ENCODE results near the gene LRRC2. TPM values are rescaled to one million over a fixed set of nuclear protein-coding genes. Genes with fewer than 3 reads are reported as not detected.

The LRRC2 gene, protein sequence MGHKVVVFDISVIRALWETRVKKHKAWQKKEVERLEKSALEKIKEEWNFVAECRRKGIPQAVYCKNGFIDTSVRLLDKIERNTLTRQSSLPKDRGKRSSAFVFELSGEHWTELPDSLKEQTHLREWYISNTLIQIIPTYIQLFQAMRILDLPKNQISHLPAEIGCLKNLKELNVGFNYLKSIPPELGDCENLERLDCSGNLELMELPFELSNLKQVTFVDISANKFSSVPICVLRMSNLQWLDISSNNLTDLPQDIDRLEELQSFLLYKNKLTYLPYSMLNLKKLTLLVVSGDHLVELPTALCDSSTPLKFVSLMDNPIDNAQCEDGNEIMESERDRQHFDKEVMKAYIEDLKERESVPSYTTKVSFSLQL
- not detected in 2 replicates for total RNA-seq
- long read RNA-seq = 0 reads

DNA sequence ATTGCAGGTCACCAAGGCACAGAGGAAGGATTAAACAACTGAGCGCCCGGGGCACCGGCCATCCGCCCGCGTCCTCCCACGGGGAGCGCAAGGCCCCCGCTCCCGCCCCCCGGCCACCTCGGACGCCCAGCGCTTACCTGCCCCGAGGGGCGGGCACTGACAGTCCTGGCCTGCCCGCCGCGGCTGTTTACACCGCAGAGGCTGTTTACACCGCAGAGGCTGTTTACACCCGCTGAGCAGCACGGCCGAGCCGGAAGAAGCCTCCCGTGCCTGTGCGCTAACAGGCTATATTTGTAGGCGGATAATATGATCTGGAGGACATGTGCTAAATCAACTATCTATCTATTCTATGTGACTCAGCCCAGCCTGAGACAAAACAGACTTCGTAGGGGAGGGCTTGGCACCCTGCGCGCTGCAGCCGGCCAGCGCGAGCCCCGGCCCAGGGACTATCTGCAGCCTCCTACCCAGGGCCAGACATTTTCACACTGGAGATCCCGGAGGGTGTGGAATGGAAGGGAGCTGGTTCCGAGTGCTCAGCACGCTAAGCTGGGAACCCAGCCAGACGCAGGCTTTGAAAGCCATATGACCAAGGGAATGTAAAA, at the start of gene LRRC2:
TSS of gene LRRC2 (minus strand) at position 263 of the 602 bp plus-strand sequence. CDS start 14,711 bp downstream, outside the sequence.
- H3K4me1 Mint-ChIP-seq (ENCODE audit: low read depth) = peaks cover 9% of the 10 kb centered on the region
- peaks cover 11% of the 10 kb centered on the region for H3K9me3 Mint-ChIP-seq (ENCODE audit: low read depth)
- peak within 1 kb of the TSS; percentile 71 for H3K4me3 Mint-ChIP-seq (ENCODE audit: low read depth)
- H3K36me3 Mint-ChIP-seq (ENCODE audit: insufficient read depth) = peaks cover 1% of the 10 kb centered on the region
- H3K27ac Mint-ChIP-seq = peak within 1 kb of the TSS; percentile 69
- peaks cover 47% of the 10 kb centered on the region for H3K27me3 Mint-ChIP-seq
- DNase-seq (ENCODE audit: low spot score, unreplicated experiment) = peak; percentile 16
- TF ChIP-seq, protein P1, sequence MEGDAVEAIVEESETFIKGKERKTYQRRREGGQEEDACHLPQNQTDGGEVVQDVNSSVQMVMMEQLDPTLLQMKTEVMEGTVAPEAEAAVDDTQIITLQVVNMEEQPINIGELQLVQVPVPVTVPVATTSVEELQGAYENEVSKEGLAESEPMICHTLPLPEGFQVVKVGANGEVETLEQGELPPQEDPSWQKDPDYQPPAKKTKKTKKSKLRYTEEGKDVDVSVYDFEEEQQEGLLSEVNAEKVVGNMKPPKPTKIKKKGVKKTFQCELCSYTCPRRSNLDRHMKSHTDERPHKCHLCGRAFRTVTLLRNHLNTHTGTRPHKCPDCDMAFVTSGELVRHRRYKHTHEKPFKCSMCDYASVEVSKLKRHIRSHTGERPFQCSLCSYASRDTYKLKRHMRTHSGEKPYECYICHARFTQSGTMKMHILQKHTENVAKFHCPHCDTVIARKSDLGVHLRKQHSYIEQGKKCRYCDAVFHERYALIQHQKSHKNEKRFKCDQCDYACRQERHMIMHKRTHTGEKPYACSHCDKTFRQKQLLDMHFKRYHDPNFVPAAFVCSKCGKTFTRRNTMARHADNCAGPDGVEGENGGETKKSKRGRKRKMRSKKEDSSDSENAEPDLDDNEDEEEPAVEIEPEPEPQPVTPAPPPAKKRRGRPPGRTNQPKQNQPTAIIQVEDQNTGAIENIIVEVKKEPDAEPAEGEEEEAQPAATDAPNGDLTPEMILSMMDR (IDR thresholded peaks at IDR 0.05; ENCODE audit: unreplicated experiment) = no peak

DNA sequence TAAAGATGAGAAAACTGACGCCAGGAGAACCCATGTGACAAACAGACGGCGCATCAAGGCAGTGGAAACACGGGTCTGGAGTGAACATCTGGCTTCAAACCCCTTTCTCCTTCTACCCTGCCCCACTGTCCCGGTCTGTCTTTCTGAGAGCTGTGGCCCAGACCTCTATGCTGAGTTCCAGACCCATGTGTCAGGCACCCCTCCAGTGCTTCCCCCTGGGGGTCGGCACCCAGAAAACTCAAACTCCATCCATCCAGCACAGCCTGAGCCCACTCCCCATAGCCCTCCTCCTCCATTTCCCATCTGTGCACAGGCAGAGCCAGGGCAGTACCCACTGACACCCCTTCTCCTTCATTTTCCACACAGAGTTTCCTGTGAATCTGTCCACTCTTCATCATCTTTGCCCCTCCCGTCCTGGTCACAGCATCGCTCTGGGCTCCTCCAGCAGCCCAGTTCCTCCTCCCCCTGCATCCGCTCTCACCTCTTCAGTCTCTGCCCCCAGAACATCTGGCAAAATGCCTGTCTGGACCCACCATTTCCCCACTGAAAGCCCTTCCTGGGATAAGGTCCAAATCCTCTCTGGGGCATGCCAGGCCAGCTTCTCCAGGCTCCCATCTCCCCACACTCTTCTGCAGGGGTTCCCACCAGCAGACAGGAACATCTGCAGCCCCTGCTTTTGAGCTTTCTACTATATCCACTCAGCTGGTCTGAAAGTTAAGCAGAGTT, 49.1 kb upstream of the LRRC2 start:
- TF ChIP-seq, protein P1 (IDR thresholded peaks at IDR 0.05; ENCODE audit: unreplicated experiment) = no peak
- Mint-ChIP-seq H3K36me3 (ENCODE audit: insufficient read depth) (no peaks in the 10 kb centered on the region), H3K27ac (no peak overlapping the region), H3K9me3 (ENCODE audit: low read depth) (no peaks in the 10 kb centered on the region), H3K4me1 (ENCODE audit: low read depth) (peaks cover 8% of the 10 kb centered on the region), H3K27me3 (peaks cover 20% of the 10 kb centered on the region), H3K4me3 (ENCODE audit: low read depth) (no peak overlapping the region)
- no peak for DNase-seq (ENCODE audit: low spot score, unreplicated experiment)

DNA sequence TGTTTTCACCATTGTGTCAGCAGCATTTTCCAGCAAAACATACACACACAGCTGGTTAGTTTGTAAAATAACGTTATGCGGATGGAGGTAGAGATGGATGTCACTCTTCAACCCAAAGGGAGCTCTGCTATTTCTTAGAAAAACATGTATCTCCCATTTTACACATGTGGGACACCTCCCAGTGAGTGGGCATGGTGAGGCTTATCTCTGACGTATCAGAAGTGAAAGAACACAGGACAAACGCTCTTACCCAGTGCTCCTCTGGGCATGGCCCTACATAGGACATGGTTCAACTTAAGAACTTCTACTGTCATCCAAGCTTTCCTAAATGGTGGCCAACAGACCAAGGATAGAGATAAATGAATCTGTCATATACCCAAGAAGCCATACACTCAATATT, 48.3 kb upstream of the LRRC2 start:
- Mint-ChIP-seq H3K4me1 (ENCODE audit: low read depth) (peaks cover 8% of the 10 kb centered on the region), H3K4me3 (ENCODE audit: low read depth) (no peak overlapping the region), H3K27me3 (peaks cover 25% of the 10 kb centered on the region), H3K36me3 (ENCODE audit: insufficient read depth) (no peaks in the 10 kb centered on the region), H3K27ac (no peak overlapping the region), H3K9me3 (ENCODE audit: low read depth) (no peaks in the 10 kb centered on the region)
- TF ChIP-seq, protein P1 (IDR thresholded peaks at IDR 0.05; ENCODE audit: unreplicated experiment) = no peak
- DNase-seq (ENCODE audit: low spot score, unreplicated experiment) = no peak

DNA sequence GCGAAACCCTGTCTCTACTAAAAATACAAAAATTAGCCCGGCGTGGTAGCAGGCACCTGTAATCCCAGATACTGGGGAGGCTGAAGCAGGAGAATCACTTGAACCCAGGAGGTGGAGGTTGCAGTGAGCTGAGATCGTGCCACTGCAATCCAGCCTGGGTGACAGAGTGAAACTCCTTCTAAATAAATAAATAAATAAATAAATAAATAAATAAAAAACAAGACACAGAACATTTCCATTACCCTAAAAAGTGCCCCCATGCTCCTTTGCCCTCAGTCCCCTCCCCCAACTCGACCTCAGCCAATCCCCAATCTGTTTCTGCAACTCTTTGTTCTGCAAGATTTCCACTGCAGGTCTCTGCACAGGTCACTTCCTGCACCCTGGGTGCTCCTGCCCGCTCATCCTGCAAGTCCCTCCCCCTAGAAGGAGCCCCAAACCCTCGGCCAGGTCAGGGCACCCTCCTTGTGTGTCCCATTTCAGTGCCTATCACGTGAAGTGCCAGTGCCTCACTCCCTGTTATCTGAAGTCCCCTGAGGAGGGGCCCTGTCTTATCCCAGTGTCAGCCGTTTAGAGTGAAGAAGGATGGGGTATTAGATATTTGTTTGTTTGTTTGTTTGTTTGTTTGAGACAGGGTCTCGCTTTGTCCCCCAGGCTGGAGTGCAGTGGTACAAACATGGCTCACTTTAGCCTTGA, 47.4 kb upstream of the LRRC2 start:
- TF ChIP-seq, protein P1 (IDR thresholded peaks at IDR 0.05; ENCODE audit: unreplicated experiment) = no peak
- H3K36me3 Mint-ChIP-seq (ENCODE audit: insufficient read depth) = no peaks in the 10 kb centered on the region
- no peaks in the 10 kb centered on the region for H3K9me3 Mint-ChIP-seq (ENCODE audit: low read depth)
- no peak overlapping the region for H3K27ac Mint-ChIP-seq
- peaks cover 21% of the 10 kb centered on the region for H3K27me3 Mint-ChIP-seq
- H3K4me3 Mint-ChIP-seq (ENCODE audit: low read depth) = no peak overlapping the region
- peaks cover 10% of the 10 kb centered on the region for H3K4me1 Mint-ChIP-seq (ENCODE audit: low read depth)
- DNase-seq (ENCODE audit: low spot score, unreplicated experiment) = no peak

DNA sequence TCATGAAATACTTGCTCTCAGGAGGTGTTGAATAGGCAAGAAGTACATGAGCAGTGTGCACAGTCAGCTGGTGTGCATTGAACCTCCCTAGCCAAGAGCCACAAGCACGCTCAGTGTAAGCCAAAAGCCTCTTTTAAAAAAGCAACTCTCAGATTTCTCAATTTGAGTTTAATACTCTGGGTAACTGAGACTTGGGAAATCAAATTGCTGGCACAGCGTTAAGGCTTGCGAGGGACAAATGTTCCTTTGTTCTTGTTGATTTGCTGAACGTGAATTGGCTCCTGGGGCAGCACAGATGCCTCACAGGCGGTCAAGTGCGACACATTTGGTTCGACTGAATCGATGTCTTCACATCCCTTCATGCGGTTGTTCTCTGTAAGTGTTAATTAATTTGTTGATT, 46.2 kb upstream of the LRRC2 start, which contains the start of gene FAM240A:
TSS of gene FAM240A (plus strand) at position 202 of the 400 bp plus-strand sequence. CDS start at position 361, 159 bp downstream.
- no peak for DNase-seq (ENCODE audit: low spot score, unreplicated experiment)
- H3K4me3 Mint-ChIP-seq (ENCODE audit: low read depth) = no peak within 1 kb of the TSS
- no peak within 1 kb of the TSS for H3K27ac Mint-ChIP-seq
- H3K36me3 Mint-ChIP-seq (ENCODE audit: insufficient read depth) = no peaks in the 10 kb centered on the region
- H3K4me1 Mint-ChIP-seq (ENCODE audit: low read depth) = peaks cover 10% of the 10 kb centered on the region
- TF ChIP-seq, protein P1 (IDR thresholded peaks at IDR 0.05; ENCODE audit: unreplicated experiment) = no peak
- peaks cover 21% of the 10 kb centered on the region for H3K27me3 Mint-ChIP-seq
- no peaks in the 10 kb centered on the region for H3K9me3 Mint-ChIP-seq (ENCODE audit: low read depth)

Data from progenitor cell of endocrine pancreas (in vitro differentiated cells).